NB4 (cell line): ENCODE results near the gene BAIAP2.
"Not testable (repeated sequence)": the region's sequence is repeated elsewhere in the genome, so short reads cannot be mapped to it uniquely, and the experiment has no call there.

Source experiments
- DNase-seq: peaks from one replicate; pipeline ENCODE4 v3.0.0; 2010; ENCODE audit warnings: low read depth
- H3K4me3 ChIP-seq: one replicate; pipeline ENCODE4 v1.5.1; 2011; ENCODE audit warnings: mild to moderate bottlenecking, low read depth, low read length, moderate library complexity
- MAX ChIP-seq: IDR thresholded peaks from 2 replicates; pipeline ENCODE4 v1.6.1; 2011; ENCODE audit warnings: low read depth, low read length
- MYC ChIP-seq: IDR thresholded peaks from 2 replicates; pipeline ENCODE4 v1.6.1; 2011; ENCODE audit warnings: low read depth, low read length
- POLR2A ChIP-seq: IDR thresholded peaks from 2 replicates; pipeline ENCODE4 v1.6.1; 2011; ENCODE audit warnings: mild to moderate bottlenecking; ENCODE audit not compliant: insufficient read length; ENCODE audit errors: extremely low read depth
- TF ChIP-seq, protein P1 (sequence below): IDR thresholded peaks from one replicate; pipeline ENCODE4 v1.5.1; 2012; ENCODE audit warnings: low read depth, low read length

The BAIAP2 gene

DNA sequence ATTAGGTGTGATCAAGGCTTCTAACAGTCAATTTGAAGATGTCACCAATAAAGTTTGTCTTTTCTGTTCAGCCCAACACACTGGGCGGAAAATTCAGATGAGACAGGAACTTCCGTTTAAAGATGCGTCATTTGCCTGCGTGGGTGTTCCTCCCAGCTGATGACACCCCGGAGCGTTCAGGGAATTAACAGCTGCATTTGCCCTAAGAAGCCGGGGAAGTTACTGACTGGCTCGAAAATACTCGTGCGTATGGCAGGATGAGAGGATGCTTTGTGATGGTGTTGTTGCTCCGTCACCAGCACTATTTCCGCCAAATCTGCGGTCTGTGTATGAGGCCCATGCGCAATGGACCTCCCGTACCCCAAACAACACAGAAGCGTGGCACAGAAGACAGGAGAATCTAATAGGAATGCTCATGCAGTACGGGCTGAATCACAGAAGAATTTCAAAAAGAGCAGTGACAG lies 118.4 kb downstream of the BAIAP2 start:
- peak; percentile 92 for DNase-seq
- TF ChIP-seq MAX (peak; percentile 84), POLR2A (no peak), MYC (peak; percentile 82)
- H3K4me3 ChIP-seq: no peak overlapping the region

- H3K4me3 ChIP-seq: not testable (repeated sequence)
Observed at GRCh38 chr17:81154016-81154415, 119.1 kb downstream of the BAIAP2 start.

DNA sequence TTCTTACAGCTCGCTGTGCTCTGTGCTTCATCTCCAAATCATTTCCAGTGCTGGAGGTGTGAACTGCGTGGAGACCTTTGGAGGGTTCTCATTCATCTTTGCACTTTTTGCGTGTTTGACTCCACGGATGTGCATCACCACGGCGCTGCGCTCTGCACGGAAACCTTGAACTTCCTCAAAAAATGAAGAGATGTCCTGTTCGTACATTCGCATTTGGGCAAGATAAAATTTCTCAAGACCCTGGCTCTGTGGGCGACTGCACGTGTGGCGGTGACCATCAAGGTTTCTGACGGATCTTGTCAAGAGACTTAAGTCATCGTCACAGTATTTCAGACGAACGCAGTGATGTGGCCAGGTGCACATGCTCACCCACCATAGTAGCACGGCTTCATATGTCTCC lies 120.0 kb downstream of the BAIAP2 start:
- no peak overlapping the region for H3K4me3 ChIP-seq
- TF ChIP-seq MYC: no peak
- TF ChIP-seq, protein P1, sequence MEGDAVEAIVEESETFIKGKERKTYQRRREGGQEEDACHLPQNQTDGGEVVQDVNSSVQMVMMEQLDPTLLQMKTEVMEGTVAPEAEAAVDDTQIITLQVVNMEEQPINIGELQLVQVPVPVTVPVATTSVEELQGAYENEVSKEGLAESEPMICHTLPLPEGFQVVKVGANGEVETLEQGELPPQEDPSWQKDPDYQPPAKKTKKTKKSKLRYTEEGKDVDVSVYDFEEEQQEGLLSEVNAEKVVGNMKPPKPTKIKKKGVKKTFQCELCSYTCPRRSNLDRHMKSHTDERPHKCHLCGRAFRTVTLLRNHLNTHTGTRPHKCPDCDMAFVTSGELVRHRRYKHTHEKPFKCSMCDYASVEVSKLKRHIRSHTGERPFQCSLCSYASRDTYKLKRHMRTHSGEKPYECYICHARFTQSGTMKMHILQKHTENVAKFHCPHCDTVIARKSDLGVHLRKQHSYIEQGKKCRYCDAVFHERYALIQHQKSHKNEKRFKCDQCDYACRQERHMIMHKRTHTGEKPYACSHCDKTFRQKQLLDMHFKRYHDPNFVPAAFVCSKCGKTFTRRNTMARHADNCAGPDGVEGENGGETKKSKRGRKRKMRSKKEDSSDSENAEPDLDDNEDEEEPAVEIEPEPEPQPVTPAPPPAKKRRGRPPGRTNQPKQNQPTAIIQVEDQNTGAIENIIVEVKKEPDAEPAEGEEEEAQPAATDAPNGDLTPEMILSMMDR: no peak
- no peak for TF ChIP-seq MAX
- TF ChIP-seq POLR2A: no peak
- DNase-seq: peak; percentile 56

More at GRCh38 chr17:81154016-81154415, 119.1 kb downstream of the BAIAP2 start:
- not testable (repeated sequence) for DNase-seq

- DNase-seq: no peak
- no peak overlapping the region for H3K4me3 ChIP-seq
- TF ChIP-seq, protein P1: no peak
- TF ChIP-seq MAX (no peak), POLR2A (no peak), MYC (no peak)
Observed at GRCh38 chr17:81156866-81157805, 122.2 kb downstream of the BAIAP2 start.

GRCh38 chr17:81157848-81158687 lies 123.1 kb downstream of the BAIAP2 start:
- TF ChIP-seq POLR2A (no peak), MYC (no peak), MAX (no peak)
- TF ChIP-seq, protein P1: no peak
- H3K4me3 ChIP-seq: no peak overlapping the region
- DNase-seq: no peak

- no peak overlapping the region for H3K4me3 ChIP-seq
- TF ChIP-seq, protein P1: no peak
- TF ChIP-seq MAX: no peak
- TF ChIP-seq MYC: no peak
- TF ChIP-seq POLR2A: no peak
- DNase-seq: no peak
Observed at GRCh38 chr17:81158688-81159590, 124.0 kb downstream of the BAIAP2 start.
